ENCODE measurements around the gene MS4A10. TPM values are rescaled to one million over a fixed set of nuclear protein-coding genes. Genes with fewer than 3 reads are reported as not detected.
"Not testable (repeated sequence)": the region's sequence is repeated elsewhere in the genome, so short reads cannot be mapped to it uniquely, and the experiment has no call there.

MS4A10 gene
- total and polyA plus RNA-seq, 10 of the 15 experiments (the other 5 are each of a cell fraction or from before 2014, with no cell fraction given), result not detected

DNA sequence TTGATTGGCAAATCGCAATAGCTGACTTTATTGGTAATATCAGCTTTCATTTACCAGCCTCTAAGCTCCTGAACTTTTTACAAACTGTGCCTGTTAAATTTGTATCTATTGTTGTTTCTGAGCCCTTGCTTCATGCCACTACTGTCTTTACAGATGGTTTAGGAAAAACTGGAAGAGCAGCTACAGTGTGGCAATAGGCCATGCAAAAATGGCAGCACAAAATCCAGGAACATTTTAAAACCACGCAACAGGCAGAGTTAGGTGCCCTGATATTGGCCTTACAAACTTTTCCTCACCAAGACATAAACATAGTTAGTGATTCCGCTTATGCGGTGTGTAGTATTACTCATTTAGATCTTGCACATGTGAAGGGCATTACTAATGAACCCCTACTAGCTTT, 26.5 kb upstream of the MS4A10 start:
- 90% methylated on average over 4 of the region's 4 CpGs for WGBS (ENCODE audit: insufficient coverage, insufficient replicate concordance, low lambda C conversion rate, missing lambda C conversion rate)
- FAIRE-seq; intact Hi-C loops (cut with micrococcal nuclease; ENCODE audit: unreplicated experiment); DNase-seq (ENCODE audit: low read depth, low spot score); H3K9ac ChIP-seq (ENCODE audit: control insufficient read depth, insufficient read depth, low read length); BruUV-seq (replicated peaks); H3K27ac ChIP-seq (ENCODE audit: control insufficient read depth, insufficient read depth); H3K79me2 ChIP-seq (ENCODE audit: control insufficient read depth, insufficient read depth, low read length); H3K9me3 ChIP-seq (replicated peaks; ENCODE audit: control insufficient read depth, insufficient read depth, low read length); H3K4me3 ChIP-seq; H3K4me2 ChIP-seq (ENCODE audit: control insufficient read depth, insufficient read depth); H3K36me3 ChIP-seq (ENCODE audit: control insufficient read depth in 2 of 2, insufficient read depth in 2 of 2, low read length in 1 of 2); H4K20me1 ChIP-seq (ENCODE audit: control insufficient read depth, insufficient read depth); ATAC-seq; H3K27me3 ChIP-seq (replicated peaks in 1 of 2; ENCODE audit: control insufficient read depth in 2 of 2, insufficient read depth in 2 of 2, low read length in 1 of 2): not testable (repeated sequence)
- ChIA-PET CTCF (interaction anchor here (0.7 to 1.6 kb wide), 7 partner anchors 14 to 425 kb away, joined by 3 to 7 read pairs (median 3); partner anchors contain the start of gene MS4A10), RAD21 (ENCODE audit: unreplicated experiment) (interaction anchor here (1.5 kb wide), 1 partner anchor 16 kb away, joined by 3 read pairs; no protein-coding TSS in a partner anchor), SMC1A (ENCODE audit: uncharacterized antibody, unreplicated experiment) (interaction anchor here (0.8 to 1.1 kb wide), 3 partner anchors 57 to 123 kb away, joined by 3 to 7 read pairs (median 5); no protein-coding TSS in a partner anchor), POLR2A (interaction anchor here (0.7 kb wide), 1 partner anchor 73 kb away, joined by 3 read pairs; no protein-coding TSS in a partner anchor)
- H3K4me1 ChIP-seq (ENCODE audit: control insufficient read depth, insufficient read depth, low read length), result peaks cover 41% of the 10 kb centered on the region
- TF ChIP-seq, protein P1, sequence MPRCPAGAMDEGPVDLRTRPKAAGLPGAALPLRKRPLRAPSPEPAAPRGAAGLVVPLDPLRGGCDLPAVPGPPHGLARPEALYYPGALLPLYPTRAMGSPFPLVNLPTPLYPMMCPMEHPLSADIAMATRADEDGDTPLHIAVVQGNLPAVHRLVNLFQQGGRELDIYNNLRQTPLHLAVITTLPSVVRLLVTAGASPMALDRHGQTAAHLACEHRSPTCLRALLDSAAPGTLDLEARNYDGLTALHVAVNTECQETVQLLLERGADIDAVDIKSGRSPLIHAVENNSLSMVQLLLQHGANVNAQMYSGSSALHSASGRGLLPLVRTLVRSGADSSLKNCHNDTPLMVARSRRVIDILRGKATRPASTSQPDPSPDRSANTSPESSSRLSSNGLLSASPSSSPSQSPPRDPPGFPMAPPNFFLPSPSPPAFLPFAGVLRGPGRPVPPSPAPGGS (IDR thresholded peaks at IDR 0.05; ENCODE audit: borderline replicate concordance, insufficient read depth, low read depth, low read length, poor library complexity, severe bottlenecking), result peak; percentile 26
- in situ Hi-C loops (cut with MboI), result loop anchor here (25.0 kb wide), 1 partner anchor 1571 kb away; no protein-coding TSS in a partner anchor
- peak overlapping the region; percentile 5; the same call in 1 of the 2 replicates for H2AFZ ChIP-seq (ENCODE audit: control insufficient read depth, low read depth, low read length)

DNA sequence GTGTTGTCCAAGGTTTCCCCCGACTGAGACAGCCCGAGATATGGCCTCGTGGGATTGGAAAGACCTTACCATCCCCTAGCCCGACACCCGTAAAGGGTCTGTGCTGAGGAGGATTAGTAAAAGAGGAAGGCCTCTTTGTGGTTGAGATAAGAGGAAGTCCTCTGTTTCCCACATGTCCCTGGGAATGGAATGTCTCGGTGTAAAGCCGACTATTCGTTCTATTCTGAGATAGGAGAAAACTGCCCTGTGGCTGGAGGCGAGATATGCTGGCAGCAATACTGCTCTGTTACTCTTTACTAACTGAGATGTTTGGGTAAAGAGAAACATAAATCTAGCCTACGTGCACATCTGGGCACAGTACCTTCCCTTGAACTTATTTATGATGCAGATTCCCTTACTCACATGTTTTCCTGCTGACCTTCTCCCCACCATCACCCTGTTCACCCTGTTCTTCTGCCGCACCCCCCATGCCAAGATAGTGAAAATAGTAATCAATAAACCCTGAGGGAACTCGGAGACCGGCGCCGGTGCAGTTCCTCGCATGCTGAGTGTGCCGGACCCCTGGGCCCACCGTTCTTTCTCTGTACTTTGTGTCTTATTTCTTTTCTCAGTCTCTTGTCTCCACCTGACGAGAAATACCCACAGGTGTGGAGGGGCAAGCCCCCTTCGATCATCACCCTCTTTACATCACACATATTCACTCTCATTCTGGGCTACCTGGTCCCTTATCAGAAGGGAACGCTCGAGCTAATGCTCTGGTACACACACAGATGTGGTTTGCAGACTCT, 25.5 kb upstream of the MS4A10 start:
- ChIA-PET RAD21 (ENCODE audit: unreplicated experiment) (interaction anchor here (7.4 kb wide), 1 partner anchor 15 kb away, joined by 119 read pairs; no protein-coding TSS in a partner anchor), SMC1A (ENCODE audit: uncharacterized antibody, unreplicated experiment) (interaction anchor here (1.5 to 7.8 kb wide), 2 partner anchors 17 to 283 kb away, joined by 3 to 143 read pairs; no protein-coding TSS in a partner anchor)
- H4K20me1 ChIP-seq (ENCODE audit: control insufficient read depth, insufficient read depth); ATAC-seq; H3K9me3 ChIP-seq (replicated peaks; ENCODE audit: control insufficient read depth, insufficient read depth, low read length); CTCF ChIA-PET; H3K27ac ChIP-seq (ENCODE audit: control insufficient read depth, insufficient read depth); FAIRE-seq; H3K4me2 ChIP-seq (ENCODE audit: control insufficient read depth, insufficient read depth); H3K79me2 ChIP-seq (ENCODE audit: control insufficient read depth, insufficient read depth, low read length); BruUV-seq (replicated peaks); H3K4me3 ChIP-seq; POLR2A ChIA-PET; H2AFZ ChIP-seq (ENCODE audit: control insufficient read depth, low read depth, low read length); H3K9ac ChIP-seq (ENCODE audit: control insufficient read depth, insufficient read depth, low read length); H3K27me3 ChIP-seq (replicated peaks in 1 of 2; ENCODE audit: control insufficient read depth in 2 of 2, insufficient read depth in 2 of 2, low read length in 1 of 2); H3K36me3 ChIP-seq (ENCODE audit: control insufficient read depth in 2 of 2, insufficient read depth in 2 of 2, low read length in 1 of 2); DNase-seq (ENCODE audit: low read depth, low spot score): not testable (repeated sequence)
- TF ChIP-seq SPI1 (IDR thresholded peaks at IDR 0.05; ENCODE audit: borderline replicate concordance, insufficient read depth, low read depth, low read length), result peak; percentile 48; the same call in 1 of the 2 replicates
- intact Hi-C loops (cut with micrococcal nuclease; ENCODE audit: unreplicated experiment) (loop anchor here (5.0 to 10.0 kb wide), 6 partner anchors 127 to 565 kb away; partner anchors contain the start of genes PRPF19 and VPS37C), in situ Hi-C loops (cut with MboI) (loop anchor here (10.0 to 25.0 kb wide), 2 partner anchors 395 to 1572 kb away; no protein-coding TSS in a partner anchor)
- WGBS (ENCODE audit: insufficient coverage, insufficient replicate concordance, low lambda C conversion rate, missing lambda C conversion rate), result 65% methylated on average over 22 of the region's 22 CpGs
- H3K4me1 ChIP-seq (ENCODE audit: control insufficient read depth, insufficient read depth, low read length), result peaks cover 51% of the 10 kb centered on the region
